GM10847 (cell line): Measurements from ENCODE around the gene JAZF1.

Source experiments
- POLR2A ChIP-seq: IDR thresholded peaks from 2 replicates; pipeline ENCODE4 v1.6.1; 2011; ENCODE audit not compliant: insufficient read length; ENCODE audit errors: extremely low read depth

Gene JAZF1

DNA sequence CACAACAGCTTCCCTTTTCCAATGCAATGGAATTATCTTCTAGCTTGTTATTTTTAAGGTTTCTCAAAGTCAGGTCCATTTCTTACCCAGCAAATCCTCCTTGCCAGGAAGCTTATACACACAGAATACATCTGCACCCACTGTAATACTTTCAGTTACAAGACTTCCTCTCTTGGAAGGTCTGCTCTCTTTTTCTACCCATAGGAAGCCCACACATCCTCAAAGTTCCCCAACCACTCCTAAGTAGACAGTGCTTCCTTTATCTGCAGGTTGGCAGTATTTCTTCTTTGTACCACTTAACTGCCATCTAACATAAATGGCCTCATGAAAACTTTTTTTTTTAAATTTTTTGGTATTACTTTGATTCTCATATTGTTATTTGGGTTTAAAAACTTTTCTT is 285.0 kb downstream of the JAZF1 start:
- no peak for TF ChIP-seq POLR2A

DNA sequence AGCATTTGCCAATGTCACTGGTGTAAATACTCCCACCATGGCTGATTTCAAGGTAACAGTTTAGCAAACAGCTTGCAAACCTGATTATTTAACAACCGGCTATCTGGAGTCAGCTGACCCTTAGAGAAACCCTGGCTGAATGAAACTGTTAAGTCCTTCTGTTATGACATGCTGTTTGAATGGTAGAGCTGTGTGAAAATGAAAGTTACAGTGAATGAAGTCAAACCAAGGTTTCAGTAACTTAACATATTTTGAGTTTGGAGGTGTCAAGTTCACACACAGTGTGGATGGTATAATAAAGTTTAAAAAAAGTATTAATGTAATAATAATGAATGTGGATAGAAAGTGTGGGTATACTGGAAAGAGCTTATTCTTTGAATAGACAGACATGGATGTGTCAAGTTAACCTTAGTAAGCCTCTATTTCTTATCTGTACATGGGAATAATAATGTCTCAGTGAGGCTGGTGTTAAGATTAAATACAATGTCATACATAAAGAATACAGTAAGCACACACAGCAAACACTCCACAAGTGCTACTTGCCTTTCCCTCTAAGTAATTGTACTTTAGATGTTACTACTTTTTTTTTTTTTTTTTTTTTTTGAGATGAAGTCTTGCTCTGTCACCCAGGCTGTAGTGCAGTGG is 290.3 kb downstream of the JAZF1 start:
- no peak for TF ChIP-seq POLR2A

DNA sequence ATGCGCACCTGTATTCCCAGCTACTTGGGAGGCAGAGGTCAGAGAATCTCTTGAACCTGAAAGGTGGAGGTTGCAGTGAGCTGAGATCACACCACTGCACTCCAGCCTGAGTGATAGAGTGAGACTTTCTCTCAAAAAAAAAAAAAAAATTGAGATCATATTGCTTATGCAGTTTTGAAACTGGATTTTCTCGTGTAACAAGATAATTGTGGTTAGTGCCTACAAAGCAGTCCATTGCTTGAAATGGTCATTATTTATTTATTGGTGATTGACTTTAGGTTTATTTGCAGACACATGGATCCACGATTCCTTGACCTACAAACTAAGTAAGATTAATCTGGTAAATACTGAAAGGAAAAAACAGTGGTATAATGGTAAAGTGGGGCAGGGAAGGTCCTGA is 290.8 kb downstream of the JAZF1 start:
- no peak for TF ChIP-seq POLR2A

DNA sequence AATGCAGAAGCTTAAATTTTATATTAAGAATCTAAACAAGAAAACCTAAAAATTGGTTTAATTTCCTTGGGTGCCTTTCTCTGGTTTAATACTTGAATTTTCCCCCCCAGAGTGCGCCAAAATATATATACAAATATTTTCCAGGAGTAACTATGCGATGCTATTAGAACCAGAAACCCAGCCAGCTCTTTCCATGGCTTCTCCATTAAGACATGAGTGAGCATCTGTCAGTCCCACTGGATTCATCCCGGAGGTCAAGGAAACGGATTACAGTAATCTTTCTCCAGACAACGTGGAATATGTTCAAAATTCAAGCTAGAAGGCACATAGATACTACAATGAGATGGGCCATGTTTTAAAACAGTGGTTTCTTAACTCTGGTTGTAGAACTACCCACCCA is 291.9 kb downstream of the JAZF1 start:
- TF ChIP-seq POLR2A = no peak

DNA sequence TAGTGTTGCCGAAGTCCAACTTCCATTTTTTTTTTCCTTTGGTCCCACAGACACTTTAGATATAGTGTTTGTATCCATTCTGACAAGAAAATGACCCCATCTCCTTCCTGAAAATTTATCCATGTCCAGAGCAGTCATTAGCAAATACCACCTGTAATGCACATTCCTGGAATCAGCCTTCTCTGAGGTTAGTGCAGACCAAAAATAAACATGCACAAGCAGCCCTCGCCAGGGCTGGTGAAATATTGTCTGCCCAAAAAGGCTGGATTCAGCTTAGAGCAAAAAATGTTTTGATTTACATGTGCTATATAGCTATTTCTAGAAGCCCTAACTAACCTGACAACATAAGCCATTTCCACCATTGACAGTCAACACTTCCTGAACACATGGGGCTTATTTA is 294.9 kb downstream of the JAZF1 start:
- TF ChIP-seq POLR2A = no peak

DNA sequence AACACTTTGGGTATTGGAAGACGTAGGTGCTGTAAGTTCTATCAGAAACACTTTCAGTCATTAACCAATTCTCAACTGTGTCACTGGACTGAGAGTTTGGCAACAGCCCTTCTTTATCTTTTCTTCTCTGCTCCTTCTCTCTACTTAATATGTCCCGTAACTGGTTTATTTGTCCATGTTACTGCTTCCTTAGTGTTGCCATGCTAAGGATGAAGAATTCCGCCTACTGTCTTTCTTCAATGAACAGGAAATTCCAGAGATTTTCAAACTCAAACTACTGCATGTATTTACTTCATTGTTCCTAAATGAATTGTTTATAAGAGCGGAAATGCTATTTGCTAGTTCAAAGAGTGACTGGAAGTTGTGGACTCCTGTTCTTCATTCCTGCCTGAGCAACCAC is 296.9 kb downstream of the JAZF1 start:
- no peak for TF ChIP-seq POLR2A

DNA sequence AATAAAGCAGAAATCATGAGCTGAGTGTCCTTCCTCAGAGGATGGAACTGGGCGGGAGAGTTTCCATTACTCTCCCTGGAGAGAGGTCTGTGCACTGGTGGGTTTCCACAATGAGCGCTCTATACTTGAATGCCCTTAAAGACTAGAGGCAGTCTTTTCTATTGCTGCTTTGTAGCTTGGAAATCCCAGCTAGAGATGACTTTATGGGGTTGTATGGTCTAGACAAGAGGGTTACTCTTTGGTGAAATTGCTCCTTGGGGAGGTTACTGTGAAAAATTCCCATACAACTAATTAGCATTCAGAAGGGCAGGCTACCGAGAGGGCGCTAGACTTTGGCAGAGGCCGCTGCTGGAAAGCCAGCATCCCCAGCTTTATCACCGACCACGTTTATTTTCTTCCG is 303.8 kb downstream of the JAZF1 start:
- no peak for TF ChIP-seq POLR2A

DNA sequence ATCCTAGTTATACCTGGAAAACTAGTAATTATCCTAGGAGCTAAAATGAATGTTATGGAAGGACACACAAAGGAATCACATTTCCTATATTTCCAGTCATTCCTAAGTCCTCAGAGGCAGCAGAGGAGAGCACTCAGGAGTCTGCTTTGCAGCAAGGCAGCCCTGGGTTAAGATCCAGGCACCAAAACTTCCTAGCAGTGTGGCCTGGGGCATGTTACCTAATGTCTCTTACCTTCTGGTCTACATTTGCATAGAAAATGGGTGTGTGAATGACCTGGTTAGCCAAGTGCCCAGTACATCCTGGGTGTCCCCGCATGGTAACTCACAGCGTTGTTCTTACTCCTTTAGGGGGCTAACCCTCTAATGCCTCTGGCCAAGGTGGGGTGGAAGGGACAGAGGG is 304.8 kb downstream of the JAZF1 start:
- TF ChIP-seq POLR2A = no peak

DNA sequence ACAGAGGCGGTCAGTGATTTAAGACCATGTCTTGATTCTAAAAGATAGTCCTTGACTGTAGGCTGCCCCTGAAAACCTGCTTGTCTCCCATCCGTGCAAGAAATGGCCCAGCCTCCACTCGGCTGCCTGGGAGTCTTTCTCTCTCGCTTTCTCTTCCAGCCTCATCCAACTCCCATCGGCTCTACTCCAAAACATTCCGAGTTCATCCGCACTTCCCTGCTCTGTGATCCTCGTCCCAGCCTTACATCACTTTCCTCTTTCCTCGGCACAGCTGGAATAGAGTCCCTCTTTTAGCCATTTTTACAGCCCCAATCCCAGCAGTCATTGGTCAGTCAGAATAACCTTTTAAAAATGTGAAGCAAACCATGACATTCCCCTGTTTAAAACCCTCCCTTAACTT is 305.5 kb downstream of the JAZF1 start:
- no peak for TF ChIP-seq POLR2A

DNA sequence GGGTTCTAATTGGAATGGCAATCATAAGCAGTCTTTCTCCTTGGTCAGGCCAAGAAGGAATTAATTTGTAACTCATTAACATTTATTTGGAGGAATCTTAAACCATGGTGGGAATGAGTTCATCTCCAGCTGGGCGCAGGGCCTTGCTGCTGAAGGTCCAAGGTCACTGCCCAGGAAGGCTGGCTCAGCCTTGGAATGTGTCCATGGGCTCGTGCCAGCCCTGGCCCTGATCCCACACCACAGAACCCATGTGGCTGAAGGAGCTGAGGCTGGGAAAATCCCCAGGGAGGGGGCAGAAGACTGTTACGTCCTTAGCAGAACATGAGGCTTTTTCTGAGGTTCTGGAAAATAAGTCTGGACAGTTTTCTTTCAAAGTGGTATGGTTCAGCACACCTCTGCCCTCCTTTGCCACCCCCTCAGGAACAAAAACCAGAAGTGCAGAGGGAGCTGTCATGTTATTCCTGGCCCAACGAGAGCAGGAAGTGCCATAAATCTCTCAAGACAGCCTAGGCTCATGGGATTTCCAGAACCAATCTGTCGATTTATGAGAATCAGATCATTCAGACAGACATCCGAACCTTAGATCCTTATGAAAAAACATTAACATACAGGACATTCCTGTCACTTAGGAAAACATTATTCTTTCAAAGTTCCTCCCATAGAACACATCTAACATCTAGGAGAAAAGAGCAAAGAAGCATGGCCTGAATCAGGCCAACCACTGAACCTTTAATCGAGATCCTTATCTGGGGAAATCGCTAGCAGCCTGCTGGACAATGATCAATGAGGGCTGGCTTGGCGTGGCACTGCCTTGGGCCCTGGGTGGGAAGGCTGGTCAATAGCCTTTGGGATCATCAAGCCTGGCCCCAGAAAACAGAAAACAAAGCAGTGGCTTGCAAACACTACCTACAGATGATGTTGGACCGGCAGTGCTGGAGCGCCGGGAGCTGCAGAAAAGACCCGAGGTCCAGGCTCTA is 306.3 kb downstream of the JAZF1 start:
- TF ChIP-seq POLR2A = no peak

DNA sequence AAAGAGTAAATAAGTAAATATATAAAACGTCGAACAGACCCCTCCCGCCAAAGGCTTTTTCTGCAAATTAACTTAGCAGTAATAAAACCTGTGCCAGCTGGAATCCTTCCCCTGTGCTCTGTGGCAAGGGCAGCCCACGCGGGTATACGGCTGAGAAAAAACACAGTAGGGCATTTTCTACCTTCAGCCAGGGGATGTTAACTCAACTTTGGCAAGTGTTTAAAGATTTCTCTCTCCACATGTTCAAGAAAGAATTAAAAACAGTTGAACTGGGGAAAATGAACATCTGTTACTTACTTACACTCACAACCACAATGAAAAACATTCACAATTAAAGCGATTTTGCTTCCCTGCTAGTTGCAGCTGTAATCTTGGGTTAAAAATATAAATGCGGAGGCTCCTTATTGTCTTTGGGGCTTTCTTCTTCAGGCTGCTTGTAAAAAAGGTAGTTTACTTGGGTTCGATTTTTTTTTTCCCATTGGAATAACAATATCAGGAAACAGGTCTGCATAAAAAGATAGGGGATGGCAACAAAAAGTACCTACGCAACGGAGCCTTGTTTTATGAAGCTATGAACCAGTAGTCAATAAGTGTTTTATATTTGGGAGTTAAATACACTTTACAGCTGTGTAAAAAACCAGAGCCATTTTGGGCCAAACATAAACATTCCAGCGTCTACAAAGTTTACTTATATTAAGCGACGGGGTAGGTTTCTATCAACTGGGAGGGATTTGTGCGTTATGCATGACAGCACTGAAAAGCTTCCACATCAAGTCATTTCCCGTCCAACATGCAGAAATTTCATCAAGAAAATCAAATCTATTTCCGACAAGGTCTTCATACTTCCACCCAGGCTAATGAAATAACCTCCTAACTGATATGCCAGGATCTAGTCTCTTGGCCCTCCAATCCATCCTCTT is 308.0 kb downstream of the JAZF1 start:
- no peak for TF ChIP-seq POLR2A

DNA sequence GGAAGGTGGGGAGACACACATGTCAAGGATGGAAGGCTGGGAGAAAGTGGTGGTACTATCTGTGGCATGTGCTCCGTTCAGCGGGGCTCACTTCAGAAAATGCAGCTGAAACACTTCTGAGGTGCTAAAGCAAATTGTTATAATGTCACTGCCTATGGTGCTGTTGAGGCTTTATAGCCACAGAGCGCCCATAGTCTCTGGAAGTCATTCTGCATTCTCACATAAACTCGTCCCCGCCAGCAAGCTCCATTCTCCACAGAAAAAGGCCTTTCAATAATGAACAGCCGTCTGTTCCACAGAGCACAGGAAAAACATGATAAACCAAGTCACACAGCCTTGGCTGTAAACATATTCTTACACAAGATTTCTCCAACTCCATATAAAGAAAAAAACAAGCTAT is 308.7 kb downstream of the JAZF1 start:
- TF ChIP-seq POLR2A = no peak

DNA sequence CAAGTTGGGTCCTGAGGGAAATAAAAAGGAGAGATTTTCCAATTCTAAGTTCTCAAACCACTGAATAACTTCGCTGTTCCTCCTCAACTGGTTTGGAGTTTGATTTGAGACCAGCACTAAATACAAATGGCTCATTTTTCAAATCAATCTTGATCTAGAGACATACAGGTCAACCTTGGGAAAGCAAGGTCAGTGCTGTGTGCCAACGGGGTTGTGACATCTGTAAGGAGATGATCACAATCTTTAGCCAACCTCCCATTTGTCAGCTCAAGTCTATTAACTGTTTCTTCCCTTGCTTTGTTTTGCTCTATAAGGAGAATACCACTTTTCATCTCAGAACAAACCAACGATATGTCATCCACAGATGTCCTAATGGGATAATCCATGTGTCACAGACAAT is 309.5 kb downstream of the JAZF1 start:
- no peak for TF ChIP-seq POLR2A

DNA sequence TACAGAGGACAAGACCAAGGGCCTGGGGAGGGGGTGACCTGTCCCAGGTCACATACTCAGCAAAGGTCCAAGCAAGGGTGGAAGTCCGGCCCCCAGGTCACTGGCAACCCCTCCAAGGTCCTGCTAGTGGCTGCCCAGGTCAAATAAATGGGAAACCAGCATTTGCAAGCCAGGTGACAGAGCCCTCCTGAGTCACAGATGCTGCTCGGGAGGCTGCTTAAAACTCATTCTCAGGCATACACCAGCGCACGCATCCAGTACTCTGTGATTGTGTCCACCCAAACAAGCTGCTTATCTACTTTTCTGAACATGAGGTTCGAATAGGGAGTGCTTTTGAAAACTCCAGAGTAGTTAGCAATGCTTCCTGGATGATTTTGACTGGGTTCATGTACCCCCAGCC is 310.0 kb downstream of the JAZF1 start:
- TF ChIP-seq POLR2A = no peak

DNA sequence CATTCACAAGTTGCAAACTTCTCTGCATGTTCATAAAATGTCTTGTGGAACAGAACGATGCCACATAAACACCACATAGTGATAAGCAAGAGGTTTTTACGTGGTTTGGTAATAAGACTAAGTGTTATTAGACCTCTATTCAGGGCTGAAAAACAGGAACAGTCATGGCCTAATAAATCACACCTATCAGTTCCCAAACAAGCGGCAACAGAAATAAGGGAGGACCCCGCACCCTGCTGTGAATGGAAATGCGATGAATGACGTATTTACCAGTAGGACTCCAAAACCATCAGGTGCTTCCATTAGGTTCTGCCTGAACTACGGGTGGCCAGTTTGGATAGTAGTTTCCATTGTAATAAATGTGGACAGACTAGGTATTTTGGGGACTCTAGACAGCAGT is 311.5 kb downstream of the JAZF1 start:
- TF ChIP-seq POLR2A = no peak
